OCI-LY3 (cell line): ENCODE data around the gene DNAJC6.
"Not testable (repeated sequence)": the region's sequence is repeated elsewhere in the genome, so short reads cannot be mapped to it uniquely, and the experiment has no call there.

Experiments used
- H2AFZ ChIP-seq: fragments of 200-600, 300-600 bp; shearing (Covaris generic); 2 replicates; pipeline ENCODE4 v1.6.0; 2014; ENCODE audit warnings: antibody characterized with exemption, low read depth, low read length
- H3K27ac ChIP-seq: fragments of 200-600, 300-600 bp; sonication (generic); 2 replicates; pipeline ENCODE4 v1.5.1; 2014; ENCODE audit warnings: mild to moderate bottlenecking, low read length, moderate library complexity, mixed read lengths
- H3K27me3 ChIP-seq: fragments of 200-600, 300-600 bp; sonication (generic); 2 replicates; pipeline ENCODE4 v1.6.1; 2014; ENCODE audit warnings: low read depth, low read length, mixed read lengths
- H3K36me3 ChIP-seq: fragments of 200-600, 300-600 bp; sonication (generic); replicated peaks from 2 replicates; pipeline ENCODE3; 2014; ENCODE audit warnings: low read depth, low read length, mixed read lengths
- H3K4me1 ChIP-seq: fragments of 300-600, 200-600 bp; sonication (generic); 2 replicates; pipeline ENCODE4 v1.6.1; 2014; ENCODE audit warnings: low read length, mixed read lengths
- H3K4me2 ChIP-seq: fragments of 200-600, 300-600 bp; sonication (generic); 2 replicates; pipeline ENCODE4 v1.6.1; 2014; ENCODE audit warnings: low read length, mixed read lengths
- H3K4me3 ChIP-seq: fragments of 300-600, 200-600 bp; sonication (generic); 2 replicates; pipeline ENCODE4 v1.5.1; 2014; ENCODE audit warnings: antibody characterized with exemption, mild to moderate bottlenecking, low read length, moderate library complexity
- H3K79me2 ChIP-seq: fragments of 300-600, 200-600 bp; shearing (Covaris generic); 2 replicates; pipeline ENCODE4 v1.6.1; 2014; ENCODE audit warnings: mild to moderate bottlenecking, low read length, mixed read lengths
- H3K9ac ChIP-seq: fragments of 300-600, 200-600 bp; shearing (Covaris generic); 2 replicates; pipeline ENCODE4 v1.6.0; 2014; ENCODE audit warnings: mild to moderate bottlenecking, low read length, moderate library complexity
- H3K9me3 ChIP-seq: fragments of 200-600, 300-600 bp; shearing (Covaris generic); 2 replicates; pipeline ENCODE4 v1.6.1; 2014; ENCODE audit warnings: low read length, mixed read lengths; ENCODE audit not compliant: insufficient read depth
- H4K20me1 ChIP-seq: fragments of 200-600, 300-600 bp; sonication (generic); 2 replicates; pipeline ENCODE4 v1.6.1; 2016; ENCODE audit warnings: low read length, mixed read lengths; ENCODE audit not compliant: insufficient read depth
- CTCF ChIP-seq: fragments of 200-600, 300-600 bp; sonication (generic); IDR thresholded peaks from 2 replicates; pipeline ENCODE4 v1.5.1; 2014; ENCODE audit warnings: antibody characterized with exemption, low read length, low read depth
- EZH2phosphoT487 ChIP-seq: fragments of 200-600 bp; shearing (Covaris generic); IDR thresholded peaks from 2 replicates; pipeline ENCODE4 v1.6.1; 2018; ENCODE audit warnings: antibody characterized with exemption, mixed run types, low read depth

The DNAJC6 gene

GRCh38 chr1:65371544-65371943, 62.2 kb downstream of the DNAJC6 start:
- no peak overlapping the region for H2AFZ ChIP-seq
- H3K9me3 ChIP-seq = no peaks in the 10 kb centered on the region
- no peak overlapping the region for H3K4me2 ChIP-seq
- no peaks in the 10 kb centered on the region for H3K79me2 ChIP-seq
- no peaks in the 10 kb centered on the region for H3K36me3 ChIP-seq
- H3K9ac ChIP-seq = no peak overlapping the region
- H3K27ac ChIP-seq = no peak overlapping the region
- no peak for TF ChIP-seq CTCF
- TF ChIP-seq EZH2phosphoT487 = no peak
- H3K27me3 ChIP-seq = no peaks in the 10 kb centered on the region
- no peaks in the 10 kb centered on the region for H3K4me1 ChIP-seq
- no peaks in the 10 kb centered on the region for H4K20me1 ChIP-seq
- no peak overlapping the region for H3K4me3 ChIP-seq

GRCh38 chr1:65372557-65372956, 63.2 kb downstream of the DNAJC6 start:
- Histone ChIP-seq H2AFZ (no peak overlapping the region), H3K4me3 (no peak overlapping the region), H3K27ac (no peak overlapping the region), H3K4me1 (no peaks in the 10 kb centered on the region), H3K4me2 (no peak overlapping the region), H4K20me1 (no peaks in the 10 kb centered on the region), H3K79me2 (no peaks in the 10 kb centered on the region), H3K9ac (no peak overlapping the region), H3K27me3 (no peaks in the 10 kb centered on the region), H3K9me3 (no peaks in the 10 kb centered on the region), H3K36me3 (no peaks in the 10 kb centered on the region)
- no peak for TF ChIP-seq CTCF

GRCh38 chr1:65377496-65378246, 68.3 kb downstream of the DNAJC6 start:
- H3K36me3 ChIP-seq = no peaks in the 10 kb centered on the region
- no peak overlapping the region for H2AFZ ChIP-seq
- H3K27me3 ChIP-seq = no peaks in the 10 kb centered on the region
- H3K4me3 ChIP-seq = no peak overlapping the region
- no peak overlapping the region for H3K4me2 ChIP-seq
- H3K27ac ChIP-seq = no peak overlapping the region
- H3K9ac ChIP-seq = no peak overlapping the region
- no peaks in the 10 kb centered on the region for H4K20me1 ChIP-seq
- no peaks in the 10 kb centered on the region for H3K79me2 ChIP-seq
- TF ChIP-seq CTCF = no peak
- TF ChIP-seq EZH2phosphoT487 = no peak
- H3K4me1 ChIP-seq = no peaks in the 10 kb centered on the region
- no peaks in the 10 kb centered on the region for H3K9me3 ChIP-seq

- Histone ChIP-seq H3K9ac (no peak overlapping the region), H3K4me3 (no peak overlapping the region)
These were observed 69.1 kb downstream of the DNAJC6 start for GRCh38 chr1:65378247-65378946.

GRCh38 chr1:65384426-65384825, 75.1 kb downstream of the DNAJC6 start:
- not testable (repeated sequence) for H3K36me3 ChIP-seq, H3K27me3 ChIP-seq, H4K20me1 ChIP-seq, H3K79me2 ChIP-seq, H3K4me3 ChIP-seq, H2AFZ ChIP-seq, H3K9me3 ChIP-seq, H3K9ac ChIP-seq, H3K27ac ChIP-seq, H3K4me2 ChIP-seq, H3K4me1 ChIP-seq

More at GRCh38 chr1:65378247-65378946, 69.1 kb downstream of the DNAJC6 start:
- Histone ChIP-seq H3K27me3 (no peaks in the 10 kb centered on the region), H3K36me3 (no peaks in the 10 kb centered on the region), H4K20me1 (no peaks in the 10 kb centered on the region), H3K4me1 (no peaks in the 10 kb centered on the region), H3K9me3 (no peaks in the 10 kb centered on the region), H2AFZ (no peak overlapping the region), H3K79me2 (no peaks in the 10 kb centered on the region), H3K4me2 (no peak overlapping the region), H3K27ac (no peak overlapping the region)
- no peak for TF ChIP-seq CTCF
- no peak for TF ChIP-seq EZH2phosphoT487
